Activated CD4-positive, alpha-beta T cell treated with anti-CD3 and anti-CD28 coated beads, Interleukin-10, Interleukin-2, amounts not matched to agents 100 ng/mL and 50 ng/mL, durations not matched to agents 16 hours and 8 hours (primary cell): ENCODE data around the gene GALNT14.

Experiments used
- DNase-seq: peaks from one replicate; pipeline ENCODE4 v3.0.0-alpha.2; 2020

The GALNT14 gene

DNA sequence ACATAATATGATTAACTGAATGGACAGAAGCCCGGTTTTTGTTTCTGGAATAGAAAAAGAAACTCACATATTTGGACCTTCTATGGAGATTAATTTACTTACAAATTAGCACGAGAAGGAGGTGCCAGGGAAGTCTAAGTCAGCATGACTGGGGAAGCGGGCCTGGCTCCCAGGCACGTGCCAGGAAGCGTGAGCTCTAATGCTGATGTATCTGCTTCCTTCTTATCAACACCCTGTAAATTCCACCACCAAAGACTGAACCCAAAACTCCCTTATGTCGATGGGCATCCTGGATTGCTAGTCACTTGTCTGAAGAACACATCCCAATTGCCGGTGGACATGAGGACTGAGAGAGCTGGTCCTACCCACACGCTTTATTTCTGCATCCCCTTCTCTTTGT lies 134.5 kb downstream of the GALNT14 start:
- no peak for DNase-seq

DNA sequence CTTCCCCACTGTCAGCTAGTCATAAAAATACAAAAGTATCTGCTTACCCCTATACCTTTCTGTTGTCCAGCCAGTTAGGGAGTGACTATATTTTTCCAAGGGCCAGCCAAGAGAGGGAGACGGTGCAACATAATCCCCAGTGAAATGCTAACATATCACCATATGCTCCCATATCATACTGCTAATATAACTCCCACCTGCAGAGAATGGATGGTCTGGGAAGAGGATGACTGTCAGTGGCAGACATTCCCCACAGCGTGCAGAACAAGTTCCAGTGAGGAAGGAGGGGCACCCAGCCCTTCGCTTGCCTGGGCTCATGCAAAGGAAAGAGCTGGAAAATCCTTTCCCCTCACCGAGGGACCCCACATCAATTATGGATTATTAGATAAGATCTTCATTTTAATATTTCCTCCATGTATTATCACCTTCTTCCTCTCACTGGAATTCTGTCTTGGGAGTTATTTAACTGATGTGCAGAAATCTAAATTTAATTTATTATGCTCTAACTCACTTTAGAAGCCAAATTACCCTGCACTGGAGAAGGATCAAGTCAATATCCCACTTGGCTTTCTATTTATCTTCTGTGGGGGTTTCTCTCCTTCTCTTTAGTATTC lies 135.6 kb downstream of the GALNT14 start:
- DNase-seq = no peak

GRCh38 chr2:31000970-31001369 lies 137.3 kb downstream of the GALNT14 start:
- no peak for DNase-seq

- no peak for DNase-seq
These were observed 139.6 kb downstream of the GALNT14 start for GRCh38 chr2:30998672-30999071.

- no peak for DNase-seq
These were observed 140.3 kb downstream of the GALNT14 start for GRCh38 chr2:30997979-30998378.

- no peak for DNase-seq
These were observed 143.8 kb downstream of the GALNT14 start for GRCh38 chr2:30994227-30995056.

DNA sequence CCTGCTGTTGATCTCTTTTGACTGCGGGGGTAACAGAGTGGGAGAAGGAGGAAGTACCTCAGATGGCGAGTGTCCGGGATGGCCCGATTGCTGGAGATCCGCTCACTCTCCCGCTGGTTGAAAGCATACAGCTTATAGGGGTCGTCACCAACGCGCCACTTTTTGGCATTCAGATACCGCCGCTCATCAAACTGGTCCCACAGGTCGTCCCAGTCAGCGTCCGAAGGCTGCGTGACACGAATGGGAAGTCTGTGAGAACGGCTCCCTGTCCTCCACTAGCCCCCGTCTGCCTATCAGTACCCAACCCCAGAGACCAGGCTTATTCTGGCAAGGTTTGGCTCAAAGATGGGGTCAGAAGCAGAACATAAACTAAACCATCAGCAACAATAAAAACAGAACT lies 145.5 kb downstream of the GALNT14 start:
- DNase-seq = no peak

DNA sequence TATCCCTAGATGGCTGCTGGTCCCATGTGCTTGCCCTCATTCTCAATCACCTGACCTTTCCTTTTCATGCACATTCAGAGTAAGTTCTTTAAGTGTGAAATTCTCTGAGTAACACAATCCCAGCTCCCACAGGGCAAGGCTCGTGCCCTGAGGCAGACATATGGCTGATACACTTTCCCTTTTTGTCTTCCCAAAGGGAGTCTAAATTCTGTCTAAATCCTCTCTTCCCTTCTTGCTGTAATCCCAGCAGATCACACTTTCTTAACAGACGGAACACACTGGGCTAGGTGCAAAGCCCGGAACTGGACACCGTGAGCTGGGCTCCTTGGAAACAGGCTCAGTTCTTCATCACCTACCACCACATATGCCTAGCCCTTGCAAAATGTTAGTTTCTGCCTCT lies 147.6 kb downstream of the GALNT14 start:
- no peak for DNase-seq

- no peak for DNase-seq
These were observed 148.1 kb downstream of the GALNT14 start for GRCh38 chr2:30990176-30990575.

DNA sequence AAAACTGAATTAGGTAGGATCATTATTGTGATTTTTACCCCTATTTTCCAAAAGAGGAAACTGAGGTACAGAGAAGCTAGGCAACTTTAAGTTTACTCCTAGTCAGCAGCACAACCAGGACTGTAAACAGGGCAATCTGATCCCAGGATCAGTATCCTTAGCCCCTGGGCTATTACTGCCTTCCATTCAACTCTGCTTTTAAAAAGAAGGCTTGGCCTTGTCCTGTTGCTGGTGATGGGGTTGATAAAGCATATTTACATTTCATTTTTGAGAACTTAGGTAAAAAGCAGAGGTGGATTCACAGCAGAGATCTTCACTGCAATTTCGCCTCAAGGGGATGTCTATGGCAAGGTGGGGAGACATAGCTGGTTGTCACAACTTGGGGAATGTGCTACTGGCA lies 148.5 kb downstream of the GALNT14 start:
- no peak for DNase-seq

DNA sequence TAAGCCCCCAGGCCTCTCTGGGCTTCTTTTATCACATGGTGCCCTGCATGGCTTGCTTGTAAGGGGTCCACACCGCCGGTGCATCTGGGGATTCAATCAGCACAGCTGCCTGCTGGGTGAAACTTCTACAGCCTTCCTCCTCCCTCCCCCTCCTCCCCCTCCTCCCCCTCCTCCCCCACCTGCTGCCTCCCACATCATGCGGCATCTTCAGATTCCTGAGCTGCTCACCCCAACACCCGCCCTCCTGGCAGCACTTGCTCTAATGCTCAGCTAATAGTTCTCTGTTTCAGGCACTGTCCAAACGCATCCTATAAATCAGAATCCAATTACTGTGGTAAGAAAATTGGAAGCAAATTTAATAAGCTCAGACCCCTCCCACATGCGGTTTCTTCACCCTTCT lies 150.7 kb downstream of the GALNT14 start:
- no peak for DNase-seq

GRCh38 chr2:30986231-30986580 lies 152.0 kb downstream of the GALNT14 start:
- no peak for DNase-seq

DNA sequence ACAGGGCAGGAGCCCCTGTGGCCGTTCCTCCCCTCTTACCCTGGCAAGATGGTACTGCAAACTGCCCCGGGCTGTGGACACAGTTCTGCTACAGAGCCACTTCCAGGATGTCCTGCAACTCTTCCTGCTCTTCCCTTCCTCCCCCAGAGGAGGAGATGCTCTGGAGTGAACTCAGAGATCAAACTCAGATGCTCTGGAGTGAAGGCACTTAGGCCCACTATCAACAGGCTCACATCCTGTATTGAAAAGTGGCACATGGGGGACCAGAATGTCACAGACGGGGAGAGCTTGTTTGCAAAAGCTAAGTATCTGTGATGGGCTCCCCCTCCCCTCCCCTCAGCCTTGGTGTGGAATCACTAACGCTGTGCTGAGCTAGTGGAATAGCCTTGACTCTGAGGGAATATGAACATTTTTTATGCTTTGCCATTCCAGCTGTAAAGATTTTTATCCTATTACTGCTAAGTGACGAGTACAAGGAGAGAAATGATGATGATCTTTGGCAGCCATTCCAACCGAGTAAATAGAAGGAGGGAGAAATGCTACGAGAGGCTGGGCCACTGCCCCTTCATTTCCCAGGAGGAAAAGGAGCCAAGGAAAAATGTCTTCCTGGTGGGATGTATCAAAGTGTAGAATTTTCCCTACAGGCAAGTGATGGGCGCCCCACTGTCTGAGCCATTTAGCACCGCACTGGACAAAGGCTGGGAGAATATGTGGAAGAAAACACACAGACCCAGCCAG lies 152.6 kb downstream of the GALNT14 start:
- no peak for DNase-seq

GRCh38 chr2:30984148-30984547 lies 154.1 kb downstream of the GALNT14 start:
- DNase-seq = no peak

- no peak for DNase-seq
These were observed 156.7 kb downstream of the GALNT14 start for GRCh38 chr2:30981510-30981909.

- DNase-seq = no peak
These were observed 157.1 kb downstream of the GALNT14 start for GRCh38 chr2:30981096-30981495.

GRCh38 chr2:30979822-30980245 lies 158.4 kb downstream of the GALNT14 start:
- DNase-seq = peak; percentile 66

- peak; percentile 13 for DNase-seq
These were observed 159.4 kb downstream of the GALNT14 start for GRCh38 chr2:30978854-30979253.

GRCh38 chr2:30978044-30978443 lies 160.2 kb downstream of the GALNT14 start:
- DNase-seq = peak; percentile 82

- no peak for DNase-seq
These were observed 163.1 kb downstream of the GALNT14 start for GRCh38 chr2:30975156-30975555.

- DNase-seq = no peak
These were observed 163.7 kb downstream of the GALNT14 start for GRCh38 chr2:30974554-30974953.

DNA sequence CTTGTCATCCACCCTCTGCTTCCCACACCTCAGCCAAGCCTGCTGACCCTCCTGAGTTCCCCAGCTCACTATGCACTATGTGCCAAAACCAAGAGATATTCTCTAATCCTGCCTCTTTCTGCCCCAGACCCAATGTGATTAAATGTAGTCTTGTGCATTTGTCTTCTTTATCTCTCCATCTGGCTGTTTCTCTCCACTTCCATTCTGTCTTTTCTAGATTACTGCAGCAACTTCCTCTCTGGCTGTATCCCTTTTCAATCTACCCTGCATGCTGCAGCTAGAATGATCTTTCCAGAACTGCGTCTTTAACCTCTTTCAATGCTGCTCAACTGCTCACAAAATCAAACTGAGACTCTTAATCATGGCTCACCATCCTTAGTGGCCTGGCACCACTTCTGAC lies 164.1 kb downstream of the GALNT14 start:
- no peak for DNase-seq

GRCh38 chr2:30971231-30972025 lies 166.8 kb downstream of the GALNT14 start:
- DNase-seq = no peak
